ENCODE results near the gene SLC38A1.

Gene SLC38A1

GRCh38 chr12:46222636-46223035, 46.2 kb downstream of the SLC38A1 start:
- no peak for TF ChIP-seq REST (IDR thresholded peaks at IDR 0.05; ENCODE audit: insufficient read depth in 1 of 2, low read depth in 2 of 2, low read length in 2 of 2)
- no peak for TF ChIP-seq POLR2AphosphoS5 (IDR thresholded peaks at IDR 0.05; ENCODE audit: low read depth, low read length)
- TF ChIP-seq FOXP2 (optimal IDR thresholded peaks at IDR 0.05; ENCODE audit: borderline replicate concordance, extremely low read depth, extremely low read length, insufficient read depth): no peak
- TF ChIP-seq SIN3A (IDR thresholded peaks at IDR 0.05; ENCODE audit: borderline replicate concordance, insufficient read depth, low read length): no peak
- no peak for TF ChIP-seq TAF1 (IDR thresholded peaks at IDR 0.05; ENCODE audit: borderline replicate concordance, insufficient read depth, low read length)

DNA sequence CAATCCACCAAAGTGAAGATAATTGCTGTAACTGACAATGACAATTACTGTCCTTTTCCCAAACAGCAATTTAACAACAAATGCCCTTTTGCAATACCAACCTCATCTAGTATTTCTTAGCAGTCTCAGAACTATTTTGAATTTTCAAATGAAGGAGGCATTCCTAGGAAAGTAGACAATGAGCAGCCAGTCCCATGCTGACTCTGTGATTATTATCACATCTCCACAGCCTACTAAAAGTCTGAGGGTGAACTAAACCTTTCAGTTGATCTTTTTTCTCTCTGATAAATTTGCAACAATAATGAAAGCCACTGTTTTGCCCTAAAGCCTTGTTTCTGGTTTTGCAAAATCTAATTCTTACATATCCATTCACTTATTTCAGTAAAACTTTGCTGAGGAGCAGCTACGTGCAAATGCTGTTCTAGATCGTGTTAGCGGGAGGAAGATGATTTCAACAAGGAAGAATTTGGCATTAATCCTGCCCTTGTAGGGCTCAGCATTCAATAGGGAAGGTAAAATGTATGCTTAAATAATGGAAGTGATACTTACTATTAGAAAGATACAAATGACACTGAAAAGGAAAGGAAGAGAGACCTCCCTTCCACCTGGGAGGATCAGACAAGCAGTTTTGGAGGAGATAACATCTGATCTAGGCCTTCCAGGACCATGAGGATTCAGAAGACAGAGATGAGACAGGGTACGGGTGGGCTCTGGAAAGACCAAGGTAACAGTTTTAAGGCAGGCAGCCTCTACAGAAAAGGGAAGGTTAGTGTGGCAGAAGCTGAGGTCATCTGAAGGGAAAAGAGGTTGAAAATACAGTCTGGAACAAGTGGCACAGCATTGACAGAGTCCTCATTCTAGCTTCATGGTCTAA, 47.4 kb downstream of the SLC38A1 start:
- TF ChIP-seq POLR2AphosphoS5 (IDR thresholded peaks at IDR 0.05; ENCODE audit: low read depth, low read length): no peak

- TF ChIP-seq SIN3A (IDR thresholded peaks at IDR 0.05; ENCODE audit: borderline replicate concordance, insufficient read depth, low read length) (no peak), REST (IDR thresholded peaks at IDR 0.05; ENCODE audit: insufficient read depth in 1 of 2, low read depth in 2 of 2, low read length in 2 of 2) (no peak), TAF1 (IDR thresholded peaks at IDR 0.05; ENCODE audit: borderline replicate concordance, insufficient read depth, low read length) (no peak), FOXP2 (optimal IDR thresholded peaks at IDR 0.05; ENCODE audit: borderline replicate concordance, extremely low read depth, extremely low read length, insufficient read depth) (no peak), POLR2AphosphoS5 (IDR thresholded peaks at IDR 0.05; ENCODE audit: low read depth, low read length) (no peak)
These were observed 48.8 kb downstream of the SLC38A1 start for GRCh38 chr12:46219877-46220655.

DNA sequence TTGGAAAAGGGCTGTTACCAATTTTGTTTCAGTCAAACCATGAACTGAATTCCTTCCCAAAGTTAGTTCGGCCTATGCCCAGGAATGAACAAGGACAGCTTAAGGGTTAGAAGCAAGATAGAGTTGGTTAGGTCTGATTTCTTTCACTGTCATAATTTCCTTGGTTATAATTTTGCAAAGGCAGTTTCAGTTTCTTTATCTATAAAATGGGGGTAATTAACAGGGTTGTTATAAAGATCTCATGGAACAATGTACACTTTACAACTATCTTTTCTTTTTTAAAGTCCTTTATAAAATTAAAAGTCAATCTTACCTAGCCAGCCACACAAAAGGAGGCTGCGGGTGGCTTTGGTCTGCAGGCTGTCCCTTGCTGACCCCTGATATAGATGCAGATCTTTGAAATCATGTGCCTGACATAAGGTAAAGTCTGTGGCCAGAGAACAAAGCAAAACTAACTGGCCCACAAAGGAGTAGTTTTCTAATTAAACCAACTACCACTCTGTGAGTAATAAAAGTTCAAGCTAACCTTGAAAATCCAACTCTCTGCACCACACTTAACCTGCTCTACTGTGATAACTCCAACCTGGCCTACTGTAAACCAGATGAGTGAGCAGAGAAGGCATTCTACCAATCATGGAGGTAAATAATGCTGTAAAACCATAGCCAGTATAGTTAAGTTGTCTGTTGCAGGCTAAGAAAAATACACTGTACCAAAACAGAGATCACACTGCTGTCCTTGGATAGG, 49.5 kb downstream of the SLC38A1 start:
- no peak for TF ChIP-seq FOXP2 (optimal IDR thresholded peaks at IDR 0.05; ENCODE audit: borderline replicate concordance, extremely low read depth, extremely low read length, insufficient read depth)
- TF ChIP-seq REST (IDR thresholded peaks at IDR 0.05; ENCODE audit: insufficient read depth in 1 of 2, low read depth in 2 of 2, low read length in 2 of 2): no peak
- TF ChIP-seq POLR2AphosphoS5 (IDR thresholded peaks at IDR 0.05; ENCODE audit: low read depth, low read length): no peak
- TF ChIP-seq SIN3A (IDR thresholded peaks at IDR 0.05; ENCODE audit: borderline replicate concordance, insufficient read depth, low read length): no peak
- TF ChIP-seq TAF1 (IDR thresholded peaks at IDR 0.05; ENCODE audit: borderline replicate concordance, insufficient read depth, low read length): no peak

- no peak for TF ChIP-seq FOXP2 (optimal IDR thresholded peaks at IDR 0.05; ENCODE audit: borderline replicate concordance, extremely low read depth, extremely low read length, insufficient read depth)
These were observed 50.3 kb downstream of the SLC38A1 start for GRCh38 chr12:46218322-46219095.
